ENCODE results near the gene OSGEPL1.

- no peak for TF ChIP-seq POLR2AphosphoS5 (IDR thresholded peaks at IDR 0.05; ENCODE audit: low read depth, low read length)
- no peak for TF ChIP-seq POLR2A (IDR thresholded peaks at IDR 0.05; ENCODE audit: low read depth, low read length)
Measured at GRCh38 chr2:189763908-189764661, 1.5 kb upstream of the OSGEPL1 start.

Measured in GM12891 (cell line).